HG02981 (cell line): ENCODE results near the gene RFPL2.

Source experiments
- ATAC-seq: cut with Tn5 transposase; IDR thresholded peaks from one replicate; pipeline ENCODE4 v1.9.1; 2021; ENCODE audit warnings: mild to moderate bottlenecking, moderate library complexity; ENCODE audit not compliant: unreplicated experiment

Gene RFPL2

GRCh38 chr22:32204856-32205722, at the start of gene RFPL2:
Gene RFPL2 (minus strand): TSS chr22:32205073. CDS start chr22:32202451, 2,622 bp downstream.
- ATAC-seq = no peak

GRCh38 chr22:32249231-32249630, 44.4 kb upstream of the RFPL2 start:
- no peak for ATAC-seq

GRCh38 chr22:32248276-32248675, 43.4 kb upstream of the RFPL2 start:
- no peak for ATAC-seq

GRCh38 chr22:32246166-32246565, 41.3 kb upstream of the RFPL2 start:
- ATAC-seq = no peak

GRCh38 chr22:32245042-32245441, 40.2 kb upstream of the RFPL2 start:
- ATAC-seq = no peak

- ATAC-seq = no peak
Measured at GRCh38 chr22:32244547-32244946, 39.7 kb upstream of the RFPL2 start.

- ATAC-seq = no peak
Measured at GRCh38 chr22:32240461-32240860, 35.6 kb upstream of the RFPL2 start.

GRCh38 chr22:32237906-32238305, 33.0 kb upstream of the RFPL2 start:
- ATAC-seq = no peak

- no peak for ATAC-seq
Measured at GRCh38 chr22:32236970-32237369, 32.1 kb upstream of the RFPL2 start.

- ATAC-seq = no peak
Measured at GRCh38 chr22:32233091-32233490, 28.2 kb upstream of the RFPL2 start.

- ATAC-seq = no peak
Measured at GRCh38 chr22:32232191-32232830, 27.4 kb upstream of the RFPL2 start.

GRCh38 chr22:32226326-32227104, 21.6 kb upstream of the RFPL2 start:
- ATAC-seq = no peak

- ATAC-seq = no peak
Measured at GRCh38 chr22:32222991-32223390, 18.1 kb upstream of the RFPL2 start.

GRCh38 chr22:32219026-32219425, 14.2 kb upstream of the RFPL2 start:
- ATAC-seq = no peak

GRCh38 chr22:32218470-32218869, 13.6 kb upstream of the RFPL2 start:
- no peak for ATAC-seq

- no peak for ATAC-seq
Measured at GRCh38 chr22:32217465-32217864, 12.6 kb upstream of the RFPL2 start.

GRCh38 chr22:32216911-32217310, 12.0 kb upstream of the RFPL2 start:
- ATAC-seq = no peak

GRCh38 chr22:32211011-32211410, 6.1 kb upstream of the RFPL2 start:
- no peak for ATAC-seq

- no peak for ATAC-seq
Measured at GRCh38 chr22:32208681-32209080, 3.8 kb upstream of the RFPL2 start.

GRCh38 chr22:32207971-32208480, 3.2 kb upstream of the RFPL2 start:
- no peak for ATAC-seq
